HG03439 (cell line): ENCODE data around the gene TNRC6C.
"Not testable (repeated sequence)": the region's sequence is repeated elsewhere in the genome, so short reads cannot be mapped to it uniquely, and the experiment has no call there.

ENCODE experiments used
- ATAC-seq: cut with Tn5 transposase; IDR thresholded peaks from one replicate; pipeline ENCODE4 v1.9.1; 2021; ENCODE audit warnings: mild to moderate bottlenecking, moderate library complexity; ENCODE audit not compliant: unreplicated experiment

Gene TNRC6C

GRCh38 chr17:78108726-78109488 lies 150.4 kb downstream of the TNRC6C start:
- no peak for ATAC-seq

GRCh38 chr17:78109489-78109761 lies 150.9 kb downstream of the TNRC6C start:
- no peak for ATAC-seq

- ATAC-seq = no peak
These were observed 152.0 kb downstream of the TNRC6C start for GRCh38 chr17:78110363-78111015.

- no peak for ATAC-seq
These were observed 152.7 kb downstream of the TNRC6C start for GRCh38 chr17:78111016-78111726.

GRCh38 chr17:78111727-78112517 lies 153.4 kb downstream of the TNRC6C start:
- no peak for ATAC-seq

- ATAC-seq = no peak
These were observed 154.3 kb downstream of the TNRC6C start for GRCh38 chr17:78112518-78113471.

- ATAC-seq = no peak
These were observed 155.6 kb downstream of the TNRC6C start for GRCh38 chr17:78113804-78114785.

GRCh38 chr17:78114831-78115723 lies 156.6 kb downstream of the TNRC6C start:
- no peak for ATAC-seq

- not testable (repeated sequence) for ATAC-seq
These were observed 157.3 kb downstream of the TNRC6C start for GRCh38 chr17:78115803-78116202.

GRCh38 chr17:78116411-78116810 lies 157.9 kb downstream of the TNRC6C start:
- ATAC-seq = no peak

- ATAC-seq = no peak
These were observed 158.8 kb downstream of the TNRC6C start for GRCh38 chr17:78117027-78117981.

- ATAC-seq = no peak
These were observed 160.3 kb downstream of the TNRC6C start for GRCh38 chr17:78118801-78119241.

GRCh38 chr17:78120537-78120936 lies 162.0 kb downstream of the TNRC6C start:
- ATAC-seq = no peak

- no peak for ATAC-seq
These were observed 162.7 kb downstream of the TNRC6C start for GRCh38 chr17:78120971-78121800.

GRCh38 chr17:78121801-78122215 lies 163.3 kb downstream of the TNRC6C start:
- no peak for ATAC-seq
